BLaER1 treated with 17β-estradiol and CSF1 and Interleukin-3, amounts not matched to agents 10 nM and 100 nM (cell line): ENCODE results near the gene EIF2B2.

Source experiments
- H3K27ac ChIP-seq, 11 experiments: shearing (Covaris generic); formaldehyde crosslinking; 2 replicates each; pipeline ENCODE4 v1.8.1; 2022
- H3K27me3 ChIP-seq, 11 experiments: shearing (Covaris generic); formaldehyde crosslinking; 2 replicates each; pipeline ENCODE4 v1.8.1; 2022
- H3K36me3 ChIP-seq, 11 experiments: shearing (Covaris generic); formaldehyde crosslinking; 2 replicates each; pipeline ENCODE4 v1.8.1; 2022
- H3K4me1 ChIP-seq, 10 experiments: shearing (Covaris generic); formaldehyde crosslinking; 2 replicates each; pipeline ENCODE4 v1.8.1; 2022
- H3K4me2 ChIP-seq, 11 experiments: shearing (Covaris generic); formaldehyde crosslinking; 2 replicates each; pipeline ENCODE4 v1.8.1; 2022
- H3K4me3 ChIP-seq, 10 experiments: shearing (Covaris generic); formaldehyde crosslinking; 2 replicates each; pipeline ENCODE4 v1.8.1; 2022
- H3K9ac ChIP-seq, 11 experiments: shearing (Covaris generic); formaldehyde crosslinking; 2 replicates each; pipeline ENCODE4 v1.8.1; 2022
- H3K9me3 ChIP-seq, 11 experiments: shearing (Covaris generic); formaldehyde crosslinking; replicated peaks in 1 of 11; 2 replicates each; pipeline ENCODE4 v1.8.1; 2022
- H4K20me1 ChIP-seq, 11 experiments: shearing (Covaris generic); formaldehyde crosslinking; 2 replicates each; pipeline ENCODE4 v1.8.1; 2022
- Cebpa-rat ChIP-seq, 11 experiments: shearing (Covaris generic); IDR thresholded peaks; 2 replicates each; pipeline ENCODE4 v1.8.1; 2022

The EIF2B2 gene

GRCh38 chr14:74959596-74960180, 43.0 kb upstream of the EIF2B2 start:
- H4K20me1 ChIP-seq: no peaks in the 10 kb centered on the region; a peak in 1 of 22 replicates
- H3K9me3 ChIP-seq: no peaks in the 10 kb centered on the region
- H3K36me3 ChIP-seq: no peaks in the 10 kb centered on the region
- H3K4me1 ChIP-seq: peaks cover 21 to 44% (median 40%) of the 10 kb centered on the region in 10 experiments
- peak overlapping the region in 8 of 11 experiments; percentile 3 to 48 (median 20); a peak in 9 of 22 replicates for H3K4me2 ChIP-seq
- peaks cover 11 to 19% (median 14%) of the 10 kb centered on the region in 11 experiments for H3K27me3 ChIP-seq
- TF ChIP-seq Cebpa-rat (IDR thresholded peaks at IDR 0.05): no peak
- H3K9ac ChIP-seq: no peak overlapping the region
- H3K27ac ChIP-seq: no peak overlapping the region
- H3K4me3 ChIP-seq: no peak overlapping the region

DNA sequence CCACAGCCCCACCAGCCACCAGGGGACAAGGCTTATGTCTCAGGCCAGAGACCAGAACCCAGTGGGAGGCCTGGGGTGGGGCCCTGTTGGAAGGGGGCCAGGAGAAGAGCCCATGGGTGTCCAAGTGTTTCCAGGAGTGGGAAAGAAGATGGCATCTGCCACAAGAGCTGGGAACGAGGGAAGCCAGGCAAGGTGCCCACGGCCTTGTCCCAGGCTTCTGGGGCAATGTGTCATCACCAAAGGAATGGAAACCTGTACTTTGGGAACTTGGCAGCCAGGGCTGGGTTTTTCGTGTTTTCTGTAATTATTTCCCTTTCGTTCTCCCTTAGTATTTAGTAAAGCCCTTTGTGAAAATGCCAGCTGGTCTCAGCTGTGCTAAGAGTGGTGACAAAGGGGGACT, 42.0 kb upstream of the EIF2B2 start:
- Histone ChIP-seq H3K27me3 (peaks cover 2 to 8% (median 5%) of the 10 kb centered on the region in 11 experiments), H3K27ac (no peak overlapping the region), H3K36me3 (no peaks in the 10 kb centered on the region), H3K9me3 (no peaks in the 10 kb centered on the region), H3K4me2 (no peak overlapping the region), H3K9ac (no peak overlapping the region), H4K20me1 (no peaks in the 10 kb centered on the region; a peak in 1 of 22 replicates), H3K4me3 (no peak overlapping the region), H3K4me1 (peaks cover 11 to 34% (median 30%) of the 10 kb centered on the region in 10 experiments)
- no peak for TF ChIP-seq Cebpa-rat (IDR thresholded peaks at IDR 0.05)

- H3K4me1 ChIP-seq: peaks cover 11 to 34% (median 30%) of the 10 kb centered on the region in 10 experiments; a peak in 19 of 20 replicates
- no peak overlapping the region for H3K4me3 ChIP-seq
- H3K27ac ChIP-seq: no peak overlapping the region
- H4K20me1 ChIP-seq: no peaks in the 10 kb centered on the region
- H3K4me2 ChIP-seq: peak overlapping the region in 2 of 11 experiments; percentile 29 to 77; a peak in 2 of 22 replicates
- H3K9me3 ChIP-seq: no peaks in the 10 kb centered on the region
- no peak for TF ChIP-seq Cebpa-rat (IDR thresholded peaks at IDR 0.05)
- no peak overlapping the region for H3K9ac ChIP-seq
- no peaks in the 10 kb centered on the region for H3K36me3 ChIP-seq
- 0 out of 22 replicates have a peak, but pooled peaks cover 0 to 2% (median 0%) of the 10 kb centered on the region in 11 experiments for H3K27me3 ChIP-seq
These were observed 41.3 kb upstream of the EIF2B2 start for GRCh38 chr14:74961238-74961911.

DNA sequence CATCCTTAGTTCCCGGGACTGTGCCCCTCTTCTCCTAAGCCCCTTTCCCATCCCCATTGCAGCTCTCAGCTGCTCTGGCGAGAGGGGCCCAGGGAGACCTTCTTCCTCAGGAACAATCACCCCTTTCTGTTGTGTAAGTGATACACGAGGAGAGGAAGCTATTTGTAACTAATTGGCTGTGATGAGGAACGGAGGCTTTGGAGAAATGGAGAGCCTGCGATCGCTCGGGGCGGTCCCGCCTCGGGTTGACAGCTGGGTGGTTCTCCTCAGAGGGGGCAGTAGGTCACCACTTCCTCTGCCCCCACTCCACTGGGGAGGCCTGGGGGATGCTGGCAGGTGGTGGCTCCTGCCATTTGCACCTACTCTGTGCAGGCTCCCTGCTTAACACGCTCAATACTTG, 40.7 kb upstream of the EIF2B2 start:
- no peak for TF ChIP-seq Cebpa-rat (IDR thresholded peaks at IDR 0.05)
- Histone ChIP-seq H3K27ac (0 out of 22 replicates have a peak overlapping the region, but pooled peaks of 1 of the 11 experiments have one; percentile 52), H3K27me3 (no peaks in the 10 kb centered on the region), H3K4me3 (no peak overlapping the region), H3K4me1 (peaks cover 11 to 34% (median 30%) of the 10 kb centered on the region in 10 experiments; a peak in 19 of 20 replicates), H3K9me3 (no peaks in the 10 kb centered on the region), H3K9ac (no peak overlapping the region), H3K36me3 (no peaks in the 10 kb centered on the region), H4K20me1 (no peaks in the 10 kb centered on the region), H3K4me2 (peak overlapping the region; percentile 7 to 77 (median 38); a peak in 17 of 22 replicates)

- Histone ChIP-seq H3K4me2 (peak overlapping the region; percentile 7 to 77 (median 38); a peak in 18 of 22 replicates), H3K36me3 (no peaks in the 10 kb centered on the region), H3K4me1 (peaks cover 11 to 34% (median 30%) of the 10 kb centered on the region in 10 experiments; a peak in 19 of 20 replicates), H4K20me1 (no peaks in the 10 kb centered on the region), H3K9me3 (no peaks in the 10 kb centered on the region), H3K27me3 (no peaks in the 10 kb centered on the region), H3K4me3 (no peak overlapping the region), H3K27ac (peak overlapping the region in 5 of 11 experiments; percentile 17 to 52 (median 50); a peak in 7 of 22 replicates), H3K9ac (peak overlapping the region in 5 of 11 experiments; percentile 16 to 44 (median 37); a peak in 4 of 22 replicates)
- no peak for TF ChIP-seq Cebpa-rat (IDR thresholded peaks at IDR 0.05)
These were observed 40.2 kb upstream of the EIF2B2 start for GRCh38 chr14:74962493-74962892.

- no peaks in the 10 kb centered on the region for H3K27me3 ChIP-seq
- H3K9ac ChIP-seq: peak overlapping the region in 2 of 11 experiments; percentile 37 to 38; a peak in 2 of 22 replicates
- peaks cover 11 to 34% (median 30%) of the 10 kb centered on the region in 10 experiments; a peak in 19 of 20 replicates for H3K4me1 ChIP-seq
- TF ChIP-seq Cebpa-rat (IDR thresholded peaks at IDR 0.05): no peak
- no peaks in the 10 kb centered on the region for H3K9me3 ChIP-seq
- peak overlapping the region in 10 of 11 experiments; percentile 7 to 77 (median 40); a peak in 15 of 22 replicates for H3K4me2 ChIP-seq
- H3K36me3 ChIP-seq: no peaks in the 10 kb centered on the region
- peak overlapping the region in 3 of 11 experiments; percentile 17 to 51 (median 50); a peak in 5 of 22 replicates for H3K27ac ChIP-seq
- H4K20me1 ChIP-seq: no peaks in the 10 kb centered on the region
- no peak overlapping the region for H3K4me3 ChIP-seq
These were observed 39.5 kb upstream of the EIF2B2 start for GRCh38 chr14:74963178-74963704.

GRCh38 chr14:74963705-74964271, 38.9 kb upstream of the EIF2B2 start:
- no peaks in the 10 kb centered on the region for H3K9me3 ChIP-seq
- H3K27me3 ChIP-seq: no peaks in the 10 kb centered on the region
- H3K4me1 ChIP-seq: peaks cover 11 to 34% (median 30%) of the 10 kb centered on the region in 10 experiments; a peak in 19 of 20 replicates
- TF ChIP-seq Cebpa-rat (IDR thresholded peaks at IDR 0.05): no peak
- no peaks in the 10 kb centered on the region for H4K20me1 ChIP-seq
- no peak overlapping the region for H3K9ac ChIP-seq
- no peak overlapping the region for H3K4me3 ChIP-seq
- no peak overlapping the region for H3K27ac ChIP-seq
- H3K36me3 ChIP-seq: no peaks in the 10 kb centered on the region
- peak overlapping the region in 8 of 11 experiments; percentile 3 to 77 (median 47); a peak in 7 of 22 replicates for H3K4me2 ChIP-seq

- H3K36me3 ChIP-seq: no peaks in the 10 kb centered on the region
- no peak overlapping the region for H3K4me3 ChIP-seq
- H3K4me1 ChIP-seq: peaks cover 11 to 26% (median 23%) of the 10 kb centered on the region in 10 experiments; a peak in 19 of 20 replicates
- no peak overlapping the region for H3K27ac ChIP-seq
- no peaks in the 10 kb centered on the region for H3K9me3 ChIP-seq
- H3K27me3 ChIP-seq: no peaks in the 10 kb centered on the region
- H4K20me1 ChIP-seq: no peaks in the 10 kb centered on the region
- H3K4me2 ChIP-seq: 0 out of 22 replicates have a peak overlapping the region, but pooled peaks of 1 of the 11 experiments have one; percentile 7
- H3K9ac ChIP-seq: no peak overlapping the region
- TF ChIP-seq Cebpa-rat (IDR thresholded peaks at IDR 0.05): no peak
These were observed 37.8 kb upstream of the EIF2B2 start for GRCh38 chr14:74964787-74965485.
